HL-60 (cell line): Measurements from ENCODE around the gene HAUS8.

ENCODE experiments used
- CTCF ChIP-seq: IDR thresholded peaks from one replicate; pipeline ENCODE4 v1.5.1; 2011; ENCODE audit warnings: low read length, control low read depth, inconsistent platforms; ENCODE audit not compliant: insufficient read depth
- GABPA ChIP-seq: IDR thresholded peaks from 2 replicates; pipeline ENCODE4 v1.6.1; 2012; ENCODE audit warnings: low read depth

- TF ChIP-seq CTCF = peak; percentile 46
- no peak for TF ChIP-seq GABPA
Measured at GRCh38 chr19:17052439-17052838, 22.8 kb downstream of the HAUS8 start.
